ENCODE data around the gene SCAMP2. TPM values are rescaled to one million over a fixed set of nuclear protein-coding genes. Genes with fewer than 3 reads are reported as not detected.

Gene SCAMP2
- total and polyA plus RNA-seq, 4 donors: 21.7 to 42.5 (median 29.1) TPM

DNA sequence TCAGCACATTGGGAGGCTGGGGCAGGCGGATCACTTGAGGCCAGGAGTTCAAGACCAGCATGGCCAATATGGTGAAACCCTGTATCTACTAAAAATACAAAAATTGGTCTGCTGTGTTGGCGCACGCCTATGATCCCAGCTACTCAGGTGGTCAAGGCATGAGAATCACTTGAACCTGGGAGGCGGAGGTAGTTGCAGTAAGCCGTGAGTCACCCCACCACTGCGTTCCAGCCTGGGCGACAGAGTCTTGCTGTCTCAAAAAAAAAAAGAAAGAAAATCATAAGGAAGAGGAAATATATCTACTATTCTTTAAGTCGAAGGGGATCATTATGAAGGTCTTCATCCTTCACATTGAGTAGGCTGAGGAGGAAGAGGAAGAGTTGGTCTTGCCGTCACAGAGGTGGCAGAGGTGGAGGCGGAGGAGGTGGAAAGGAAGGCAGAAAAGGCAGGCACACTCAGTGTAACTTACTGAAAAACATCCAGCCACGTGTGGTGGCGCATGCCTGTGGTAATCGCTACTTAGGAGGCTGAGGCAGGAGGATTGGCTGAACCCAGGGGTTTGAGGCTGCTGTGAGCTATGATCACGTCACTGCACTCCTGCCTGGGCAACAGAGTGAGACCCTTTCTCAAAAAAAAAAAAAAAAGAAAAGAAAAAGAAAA is 77.1 kb downstream of the SCAMP2 start:
- peak overlapping the region in 1 of 2 donors; percentile 40 for H3K27ac ChIP-seq (ENCODE audit: low read depth in 1 of 2, low read length in 2 of 2)
- no peak overlapping the region for H3K9ac ChIP-seq (ENCODE audit: low read depth in 1 of 2, low read length in 2 of 2)
- H3K27me3 ChIP-seq (ENCODE audit: control insufficient read depth in 4 of 4, insufficient read depth in 4 of 4, low read length in 3 of 4): no peaks in the 10 kb centered on the region
- DNase-seq (ENCODE audit: low spot score): no peak
- no peak overlapping the region for H3K4me3 ChIP-seq (ENCODE audit: low read depth in 1 of 3, low read length in 3 of 3)
- 89% methylated on average over 14 of the region's 14 CpGs for WGBS
- peaks cover 0 to 7% (median 3%) of the 10 kb centered on the region in 4 donors for H3K36me3 ChIP-seq (ENCODE audit: control insufficient read depth in 4 of 4, insufficient read depth in 3 of 4, low read depth in 1 of 4, low read length in 3 of 4)
- no peaks in the 10 kb centered on the region for H3K9me3 ChIP-seq (ENCODE audit: control insufficient read depth in 4 of 4, low read length in 3 of 4)
- TF ChIP-seq HNF4A (conservative IDR thresholded peaks at IDR 0.05) (no peak), JUND (IDR thresholded peaks at IDR 0.05) (no peak), HNF4G (IDR thresholded peaks at IDR 0.05) (no peak), YY1 (IDR thresholded peaks at IDR 0.05) (no peak), FOXA1 (IDR thresholded peaks at IDR 0.05) (no peak), SP1 (IDR thresholded peaks at IDR 0.05) (no peak)
- TF ChIP-seq, protein P1, sequence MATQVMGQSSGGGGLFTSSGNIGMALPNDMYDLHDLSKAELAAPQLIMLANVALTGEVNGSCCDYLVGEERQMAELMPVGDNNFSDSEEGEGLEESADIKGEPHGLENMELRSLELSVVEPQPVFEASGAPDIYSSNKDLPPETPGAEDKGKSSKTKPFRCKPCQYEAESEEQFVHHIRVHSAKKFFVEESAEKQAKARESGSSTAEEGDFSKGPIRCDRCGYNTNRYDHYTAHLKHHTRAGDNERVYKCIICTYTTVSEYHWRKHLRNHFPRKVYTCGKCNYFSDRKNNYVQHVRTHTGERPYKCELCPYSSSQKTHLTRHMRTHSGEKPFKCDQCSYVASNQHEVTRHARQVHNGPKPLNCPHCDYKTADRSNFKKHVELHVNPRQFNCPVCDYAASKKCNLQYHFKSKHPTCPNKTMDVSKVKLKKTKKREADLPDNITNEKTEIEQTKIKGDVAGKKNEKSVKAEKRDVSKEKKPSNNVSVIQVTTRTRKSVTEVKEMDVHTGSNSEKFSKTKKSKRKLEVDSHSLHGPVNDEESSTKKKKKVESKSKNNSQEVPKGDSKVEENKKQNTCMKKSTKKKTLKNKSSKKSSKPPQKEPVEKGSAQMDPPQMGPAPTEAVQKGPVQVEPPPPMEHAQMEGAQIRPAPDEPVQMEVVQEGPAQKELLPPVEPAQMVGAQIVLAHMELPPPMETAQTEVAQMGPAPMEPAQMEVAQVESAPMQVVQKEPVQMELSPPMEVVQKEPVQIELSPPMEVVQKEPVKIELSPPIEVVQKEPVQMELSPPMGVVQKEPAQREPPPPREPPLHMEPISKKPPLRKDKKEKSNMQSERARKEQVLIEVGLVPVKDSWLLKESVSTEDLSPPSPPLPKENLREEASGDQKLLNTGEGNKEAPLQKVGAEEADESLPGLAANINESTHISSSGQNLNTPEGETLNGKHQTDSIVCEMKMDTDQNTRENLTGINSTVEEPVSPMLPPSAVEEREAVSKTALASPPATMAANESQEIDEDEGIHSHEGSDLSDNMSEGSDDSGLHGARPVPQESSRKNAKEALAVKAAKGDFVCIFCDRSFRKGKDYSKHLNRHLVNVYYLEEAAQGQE (IDR thresholded peaks at IDR 0.05): no peak
- TF ChIP-seq, protein P2, sequence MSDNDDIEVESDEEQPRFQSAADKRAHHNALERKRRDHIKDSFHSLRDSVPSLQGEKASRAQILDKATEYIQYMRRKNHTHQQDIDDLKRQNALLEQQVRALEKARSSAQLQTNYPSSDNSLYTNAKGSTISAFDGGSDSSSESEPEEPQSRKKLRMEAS (IDR thresholded peaks at IDR 0.05): no peak
- TF ChIP-seq, protein P3, sequence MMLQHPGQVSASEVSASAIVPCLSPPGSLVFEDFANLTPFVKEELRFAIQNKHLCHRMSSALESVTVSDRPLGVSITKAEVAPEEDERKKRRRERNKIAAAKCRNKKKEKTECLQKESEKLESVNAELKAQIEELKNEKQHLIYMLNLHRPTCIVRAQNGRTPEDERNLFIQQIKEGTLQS (IDR thresholded peaks at IDR 0.05): no peak
- peaks cover 23 to 80% (median 57%) of the 10 kb centered on the region in 4 donors for H3K4me1 ChIP-seq (ENCODE audit: control insufficient read depth in 4 of 4, insufficient read depth in 4 of 4, low read length in 3 of 4)

DNA sequence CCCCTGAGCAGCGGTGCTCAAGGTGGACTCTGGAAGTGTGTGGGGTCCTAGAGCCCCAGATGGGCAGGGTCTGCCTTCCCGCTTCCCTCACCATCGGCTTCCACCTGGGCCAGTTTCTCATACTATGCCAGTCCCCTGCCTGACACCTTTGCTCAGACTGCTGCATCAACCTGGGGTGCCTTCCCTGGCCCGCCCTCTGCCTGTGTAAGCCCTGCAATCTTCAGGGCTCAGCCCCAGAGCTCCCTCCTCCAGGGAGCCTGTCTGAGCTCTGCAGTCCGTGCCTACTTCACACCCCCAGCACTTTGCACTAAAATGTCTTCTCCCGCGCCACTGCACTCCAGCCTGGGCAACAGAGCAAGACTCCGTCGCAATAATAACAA is 78.2 kb downstream of the SCAMP2 start:
- H3K36me3 ChIP-seq (ENCODE audit: control insufficient read depth in 4 of 4, insufficient read depth in 3 of 4, low read depth in 1 of 4, low read length in 3 of 4): peaks cover 0 to 4% (median 0%) of the 10 kb centered on the region in 4 donors
- no peak overlapping the region for H3K9ac ChIP-seq (ENCODE audit: low read depth in 1 of 2, low read length in 2 of 2)

More for the DNA sequence above, 78.2 kb downstream of the SCAMP2 start:
- WGBS: 90% methylated on average over 9 of the region's 9 CpGs
- peaks cover 23 to 80% (median 58%) of the 10 kb centered on the region in 4 donors for H3K4me1 ChIP-seq (ENCODE audit: control insufficient read depth in 4 of 4, insufficient read depth in 4 of 4, low read length in 3 of 4)
- H3K4me3 ChIP-seq (ENCODE audit: low read depth in 1 of 3, low read length in 3 of 3): no peak overlapping the region
- no peaks in the 10 kb centered on the region for H3K9me3 ChIP-seq (ENCODE audit: control insufficient read depth in 4 of 4, low read length in 3 of 4)
- no peaks in the 10 kb centered on the region for H3K27me3 ChIP-seq (ENCODE audit: control insufficient read depth in 4 of 4, insufficient read depth in 4 of 4, low read length in 3 of 4)
- peak overlapping the region in 1 of 2 donors; percentile 16 for H3K27ac ChIP-seq (ENCODE audit: low read depth in 1 of 2, low read length in 2 of 2)
- no peak for TF ChIP-seq RAD21 (IDR thresholded peaks at IDR 0.05)
- no peak for TF ChIP-seq HNF4A (conservative IDR thresholded peaks at IDR 0.05)
- TF ChIP-seq NR2F2 (IDR thresholded peaks at IDR 0.05): no peak
- TF ChIP-seq EGR1 (IDR thresholded peaks at IDR 0.05; ENCODE audit: low read depth in 2 of 2): no peak
- no peak for TF ChIP-seq SP1 (IDR thresholded peaks at IDR 0.05)
- no peak for TF ChIP-seq HNF4G (IDR thresholded peaks at IDR 0.05)
- TF ChIP-seq, protein P1 (IDR thresholded peaks at IDR 0.05): no peak
- DNase-seq (ENCODE audit: low spot score): no peak

Data from liver (tissue), 9 donors.